ENCODE results near the gene CPPED1. TPM values are rescaled to one million over a fixed set of nuclear protein-coding genes. Genes with fewer than 3 reads are reported as not detected.

CPPED1 gene
- total RNA-seq, 4 donors from 2014 or later, result 7.3 to 24.5 (median 11.8) TPM

DNA sequence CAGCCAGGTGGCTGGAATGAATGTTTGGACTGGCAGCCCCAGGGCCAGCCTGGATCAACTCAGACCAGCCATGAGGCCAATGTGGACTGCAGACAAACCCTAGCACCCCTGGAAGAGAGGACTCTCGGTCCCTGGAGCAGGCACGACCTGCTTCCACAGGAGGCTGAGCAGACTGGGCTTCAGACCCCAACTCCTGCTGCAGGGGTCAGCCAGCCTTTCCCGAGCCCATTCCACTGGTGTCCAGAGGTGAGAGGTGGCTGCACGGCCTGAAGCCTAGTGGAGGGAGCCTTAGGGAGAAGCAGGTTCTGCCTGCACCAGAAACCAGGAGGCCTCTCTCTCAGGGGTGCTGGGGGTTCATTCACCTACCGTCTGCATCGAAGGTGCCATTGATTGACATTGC, 97.1 kb downstream of the CPPED1 start:
- Histone ChIP-seq H3K27me3 (no peaks in the 10 kb centered on the region), H3K36me3 (peaks cover 0 to 16% of the 10 kb centered on the region in 2 donors), H3K27ac (no peak overlapping the region), H3K9me3 (no peaks in the 10 kb centered on the region), H3K4me3 (no peak overlapping the region), H3K4me1 (no peaks in the 10 kb centered on the region)
- WGBS, 2 donors (ENCODE audit: low coverage in 1 of 2), result 82 to 86% methylated on average over 2 of the region's 6 CpGs
- TF ChIP-seq EP300 (IDR thresholded peaks at IDR 0.05), result no peak
- TF ChIP-seq, protein P1, sequence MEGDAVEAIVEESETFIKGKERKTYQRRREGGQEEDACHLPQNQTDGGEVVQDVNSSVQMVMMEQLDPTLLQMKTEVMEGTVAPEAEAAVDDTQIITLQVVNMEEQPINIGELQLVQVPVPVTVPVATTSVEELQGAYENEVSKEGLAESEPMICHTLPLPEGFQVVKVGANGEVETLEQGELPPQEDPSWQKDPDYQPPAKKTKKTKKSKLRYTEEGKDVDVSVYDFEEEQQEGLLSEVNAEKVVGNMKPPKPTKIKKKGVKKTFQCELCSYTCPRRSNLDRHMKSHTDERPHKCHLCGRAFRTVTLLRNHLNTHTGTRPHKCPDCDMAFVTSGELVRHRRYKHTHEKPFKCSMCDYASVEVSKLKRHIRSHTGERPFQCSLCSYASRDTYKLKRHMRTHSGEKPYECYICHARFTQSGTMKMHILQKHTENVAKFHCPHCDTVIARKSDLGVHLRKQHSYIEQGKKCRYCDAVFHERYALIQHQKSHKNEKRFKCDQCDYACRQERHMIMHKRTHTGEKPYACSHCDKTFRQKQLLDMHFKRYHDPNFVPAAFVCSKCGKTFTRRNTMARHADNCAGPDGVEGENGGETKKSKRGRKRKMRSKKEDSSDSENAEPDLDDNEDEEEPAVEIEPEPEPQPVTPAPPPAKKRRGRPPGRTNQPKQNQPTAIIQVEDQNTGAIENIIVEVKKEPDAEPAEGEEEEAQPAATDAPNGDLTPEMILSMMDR (IDR thresholded peaks at IDR 0.05), result no peak
- TF ChIP-seq POLR2A (IDR thresholded peaks at IDR 0.05), result no peak
- no peak for TF ChIP-seq POLR2AphosphoS5 (IDR thresholded peaks at IDR 0.05)
- no peak for ATAC-seq

- Histone ChIP-seq H3K4me1 (no peaks in the 10 kb centered on the region), H3K4me3 (no peak overlapping the region), H3K9me3 (no peaks in the 10 kb centered on the region), H3K36me3 (peaks cover 0 to 28% of the 10 kb centered on the region in 2 donors), H3K27ac (no peak overlapping the region), H3K27me3 (no peaks in the 10 kb centered on the region)
- 92 to 100% methylated on average over 1 to 2 of the region's 31 CpGs for WGBS, 2 donors (ENCODE audit: low coverage in 1 of 2)
- no peak for ATAC-seq
- TF ChIP-seq, protein P1 (IDR thresholded peaks at IDR 0.05), result no peak
- TF ChIP-seq POLR2AphosphoS5 (IDR thresholded peaks at IDR 0.05) (no peak), POLR2A (IDR thresholded peaks at IDR 0.05) (no peak), EP300 (IDR thresholded peaks at IDR 0.05) (no peak)
Measured at GRCh38 chr16:12704492-12705111, 99.1 kb downstream of the CPPED1 start.

DNA sequence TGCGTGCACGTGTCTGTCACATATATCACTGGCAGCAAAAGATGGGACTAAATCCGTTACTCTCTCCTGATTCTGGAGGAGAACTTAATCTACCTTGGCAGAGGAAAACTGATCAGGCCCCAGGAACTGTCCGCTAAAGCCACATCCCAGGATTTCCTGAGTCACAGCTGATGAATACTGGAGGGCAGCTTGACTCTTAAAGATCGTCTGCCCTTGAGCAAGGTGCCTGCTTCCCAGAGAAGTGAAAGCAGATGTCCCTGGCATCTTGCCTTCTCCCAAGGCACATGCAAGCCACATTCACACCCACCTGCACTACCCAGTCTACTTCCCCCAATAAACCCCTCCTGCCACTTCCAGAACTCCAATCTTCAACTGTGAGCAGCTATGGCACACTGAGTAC, 99.8 kb downstream of the CPPED1 start:
- no peak overlapping the region for H3K4me3 ChIP-seq
- TF ChIP-seq EP300 (IDR thresholded peaks at IDR 0.05) (no peak), POLR2AphosphoS5 (IDR thresholded peaks at IDR 0.05) (no peak), POLR2A (IDR thresholded peaks at IDR 0.05) (no peak)
- TF ChIP-seq, protein P1 (IDR thresholded peaks at IDR 0.05), result no peak
- no peaks in the 10 kb centered on the region for H3K9me3 ChIP-seq
- H3K36me3 ChIP-seq, result peaks cover 0 to 28% of the 10 kb centered on the region in 2 donors
- 85 to 100% methylated on average over 2 to 5 of the region's 5 CpGs for WGBS, 2 donors (ENCODE audit: low coverage in 1 of 2)
- no peak overlapping the region for H3K27ac ChIP-seq
- H3K4me1 ChIP-seq, result no peaks in the 10 kb centered on the region
- no peak for ATAC-seq
- no peaks in the 10 kb centered on the region for H3K27me3 ChIP-seq

GRCh38 chr16:12700161-12700560, 103.5 kb downstream of the CPPED1 start:
- TF ChIP-seq, protein P1 (IDR thresholded peaks at IDR 0.05), result no peak
- TF ChIP-seq POLR2AphosphoS5 (IDR thresholded peaks at IDR 0.05) (no peak), EP300 (IDR thresholded peaks at IDR 0.05) (no peak)
- ATAC-seq, result no peak

GRCh38 chr16:12699161-12699560, 104.5 kb downstream of the CPPED1 start:
- no peaks in the 10 kb centered on the region for H3K27me3 ChIP-seq
- no peak overlapping the region for H3K4me3 ChIP-seq
- WGBS, 2 donors (ENCODE audit: low coverage in 1 of 2), result 74 to 75% methylated on average over 6 to 7 of the region's 7 CpGs
- H3K4me1 ChIP-seq, result no peaks in the 10 kb centered on the region
- no peaks in the 10 kb centered on the region for H3K9me3 ChIP-seq
- ATAC-seq, result no peak
- peaks cover 0 to 20% of the 10 kb centered on the region in 2 donors for H3K36me3 ChIP-seq
- TF ChIP-seq POLR2AphosphoS5 (IDR thresholded peaks at IDR 0.05) (no peak), POLR2A (IDR thresholded peaks at IDR 0.05) (no peak), EP300 (IDR thresholded peaks at IDR 0.05) (no peak)
- TF ChIP-seq, protein P1 (IDR thresholded peaks at IDR 0.05), result no peak
- H3K27ac ChIP-seq, result no peak overlapping the region

More at GRCh38 chr16:12700161-12700560, 103.5 kb downstream of the CPPED1 start:
- Histone ChIP-seq H3K4me3 (no peak overlapping the region), H3K36me3 (peaks cover 0 to 28% of the 10 kb centered on the region in 2 donors), H3K4me1 (no peaks in the 10 kb centered on the region), H3K27ac (no peak overlapping the region), H3K9me3 (no peaks in the 10 kb centered on the region), H3K27me3 (no peaks in the 10 kb centered on the region)
- 100% methylated on average over 1 of the region's 3 CpGs; no CpG with 5 or more reads in 1 of the 2 donors for WGBS, 2 donors (ENCODE audit: low coverage in 1 of 2)

Measured in gastroesophageal sphincter (tissue), 4 donors.